SH-SY5Y (cell line): ENCODE data around the gene BAG3.

ENCODE experiments used
- GATA2 ChIP-seq: IDR thresholded peaks from 2 replicates; pipeline ENCODE4 v1.6.1; 2011; ENCODE audit warnings: mild to moderate bottlenecking, low read depth, low read length
- GATA3 ChIP-seq: IDR thresholded peaks from 2 replicates; pipeline ENCODE4 v1.6.1; 2011; ENCODE audit warnings: low read depth, mild to moderate bottlenecking, low read length, moderate library complexity

BAG3 gene

DNA sequence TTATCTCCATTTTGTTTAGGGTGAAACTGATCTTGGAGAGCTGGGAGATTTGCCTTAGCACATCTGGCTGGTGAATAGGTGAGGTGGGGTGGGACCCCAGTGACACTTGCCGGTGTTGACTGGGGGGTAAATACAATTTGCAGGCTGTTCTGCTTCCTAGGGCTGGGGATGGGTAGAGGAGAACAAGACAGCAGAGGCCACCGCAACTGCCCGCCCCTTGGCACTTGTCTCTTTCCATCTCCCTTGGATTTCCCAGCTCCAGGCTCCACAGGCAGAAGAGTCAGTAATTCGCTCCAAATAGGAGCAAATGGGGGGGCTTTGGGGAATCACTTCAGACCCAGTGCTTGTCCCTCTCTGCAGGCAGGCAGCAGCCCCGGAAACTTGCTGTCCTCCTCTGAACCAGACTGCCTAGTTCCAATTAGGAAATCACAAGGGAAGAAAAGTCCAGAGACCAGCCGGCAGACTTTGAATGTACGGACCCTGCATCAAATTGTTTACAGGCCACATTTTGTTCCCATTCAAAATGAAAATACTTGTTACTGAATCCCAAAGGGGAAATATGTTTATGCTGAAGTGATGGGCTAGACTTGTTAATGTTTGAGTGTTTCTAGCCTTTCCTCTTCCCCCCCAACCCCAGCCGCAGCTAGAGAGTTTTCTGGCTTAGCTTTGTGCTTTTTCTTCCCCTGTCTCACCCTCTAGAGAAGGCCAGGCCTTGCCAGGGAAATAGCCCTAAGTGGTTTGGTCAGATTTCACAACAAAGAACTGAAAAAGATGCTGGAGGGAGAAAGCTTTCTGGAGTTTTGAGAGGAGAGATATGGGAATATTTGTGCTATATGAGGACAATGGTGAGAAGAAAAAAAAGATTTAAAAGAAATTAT, 64.7 kb downstream of the BAG3 start:
- no peak for TF ChIP-seq GATA2

DNA sequence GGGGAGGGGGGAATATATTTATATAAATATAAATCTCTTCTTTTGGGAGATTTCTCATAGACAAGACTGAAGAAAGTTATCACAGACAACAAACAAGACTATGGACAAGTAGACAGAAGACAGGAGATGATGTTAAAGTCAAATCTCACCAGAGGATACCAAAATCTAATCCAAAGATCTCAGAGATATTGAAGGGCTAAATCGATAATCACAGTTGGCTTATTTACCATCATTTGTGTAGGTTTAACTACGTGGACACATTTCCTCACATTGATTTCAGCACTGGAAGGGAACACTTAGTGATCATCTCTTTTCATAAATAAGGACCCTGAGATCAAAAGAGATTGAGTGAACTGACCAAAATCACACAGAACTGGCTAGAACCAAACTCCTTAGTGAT, 72.0 kb downstream of the BAG3 start:
- TF ChIP-seq GATA3 (no peak), GATA2 (no peak)

DNA sequence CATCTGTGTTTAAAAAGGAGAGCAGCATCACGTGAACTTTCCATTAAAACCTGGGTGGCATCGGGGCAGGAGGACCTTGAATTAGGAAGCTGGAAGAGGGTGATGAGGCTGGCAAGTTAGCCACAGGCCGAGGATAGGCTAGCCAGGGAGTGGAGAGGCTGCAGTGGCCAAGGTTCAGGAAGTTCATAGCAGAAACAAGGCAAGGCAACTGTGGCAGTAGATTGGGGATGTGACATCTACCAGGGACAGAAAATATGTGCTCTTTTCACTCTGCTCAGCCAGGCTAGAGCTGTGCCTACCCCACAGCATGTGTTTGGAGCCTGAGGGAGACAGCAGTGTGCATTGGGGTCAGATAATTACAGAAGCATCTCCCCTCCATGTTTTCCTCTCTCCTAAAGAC, 72.4 kb downstream of the BAG3 start:
- TF ChIP-seq GATA3, result no peak
- no peak for TF ChIP-seq GATA2

DNA sequence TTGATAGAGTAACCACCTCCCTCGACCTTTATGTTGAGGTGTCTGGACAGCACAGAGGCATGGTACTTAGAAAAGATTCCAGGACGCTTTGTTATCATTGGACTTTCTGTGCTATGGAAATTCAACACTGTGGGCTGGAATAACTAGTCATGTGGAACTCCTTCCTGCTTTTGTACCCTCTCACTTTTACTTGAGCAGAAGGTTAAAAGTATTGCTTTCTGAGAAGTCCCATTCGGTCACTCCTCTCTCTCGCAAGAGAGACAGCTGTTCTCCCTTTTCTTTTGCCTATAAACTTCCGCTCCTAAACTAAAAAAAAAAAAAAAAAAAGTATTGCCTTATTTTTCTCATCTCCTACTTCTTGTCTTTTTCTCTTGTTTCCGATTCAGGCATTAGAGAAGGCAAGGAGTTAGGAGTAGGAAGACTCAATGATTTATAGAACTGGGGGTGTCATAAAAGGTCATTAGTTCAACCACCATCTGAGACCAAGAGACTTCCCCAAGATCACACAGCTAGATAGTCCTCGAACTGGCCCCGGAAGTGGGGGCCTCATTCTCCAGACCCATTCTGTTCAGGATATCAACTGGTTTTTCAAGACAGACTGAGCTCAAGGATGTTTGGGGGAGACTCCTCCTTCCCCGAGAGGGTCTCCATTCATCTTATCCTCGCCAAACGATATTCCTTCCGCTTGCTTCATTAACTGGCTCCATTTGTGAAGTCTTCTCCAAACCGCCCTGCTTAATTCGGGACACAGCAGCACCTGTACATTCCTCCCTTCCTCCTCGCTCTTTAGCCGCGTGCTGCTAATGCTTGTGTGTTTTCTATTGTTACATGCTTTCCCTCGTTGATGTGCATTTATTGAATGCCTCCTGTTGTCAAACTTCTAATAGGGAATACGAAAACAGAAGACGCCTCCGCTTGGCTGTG, 73.7 kb downstream of the BAG3 start:
- TF ChIP-seq GATA2 (no peak), GATA3 (no peak)

DNA sequence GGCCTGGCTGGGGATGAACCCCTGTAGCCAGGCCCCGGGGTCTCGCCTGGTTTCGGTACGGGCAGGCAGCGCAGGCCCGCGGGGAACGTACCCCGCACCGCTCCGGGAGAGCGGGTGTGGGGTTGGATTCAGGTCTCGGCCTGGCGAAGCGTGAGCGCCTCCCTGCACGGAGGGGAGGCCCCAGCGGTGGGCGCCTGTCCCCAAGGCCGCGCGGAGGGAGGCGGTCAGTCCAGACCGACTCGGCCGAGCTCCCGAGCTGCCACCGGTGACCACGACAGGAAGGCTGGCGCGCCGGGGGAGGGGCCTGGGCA, 74.3 kb downstream of the BAG3 start:
- TF ChIP-seq GATA3, result no peak
- no peak for TF ChIP-seq GATA2

DNA sequence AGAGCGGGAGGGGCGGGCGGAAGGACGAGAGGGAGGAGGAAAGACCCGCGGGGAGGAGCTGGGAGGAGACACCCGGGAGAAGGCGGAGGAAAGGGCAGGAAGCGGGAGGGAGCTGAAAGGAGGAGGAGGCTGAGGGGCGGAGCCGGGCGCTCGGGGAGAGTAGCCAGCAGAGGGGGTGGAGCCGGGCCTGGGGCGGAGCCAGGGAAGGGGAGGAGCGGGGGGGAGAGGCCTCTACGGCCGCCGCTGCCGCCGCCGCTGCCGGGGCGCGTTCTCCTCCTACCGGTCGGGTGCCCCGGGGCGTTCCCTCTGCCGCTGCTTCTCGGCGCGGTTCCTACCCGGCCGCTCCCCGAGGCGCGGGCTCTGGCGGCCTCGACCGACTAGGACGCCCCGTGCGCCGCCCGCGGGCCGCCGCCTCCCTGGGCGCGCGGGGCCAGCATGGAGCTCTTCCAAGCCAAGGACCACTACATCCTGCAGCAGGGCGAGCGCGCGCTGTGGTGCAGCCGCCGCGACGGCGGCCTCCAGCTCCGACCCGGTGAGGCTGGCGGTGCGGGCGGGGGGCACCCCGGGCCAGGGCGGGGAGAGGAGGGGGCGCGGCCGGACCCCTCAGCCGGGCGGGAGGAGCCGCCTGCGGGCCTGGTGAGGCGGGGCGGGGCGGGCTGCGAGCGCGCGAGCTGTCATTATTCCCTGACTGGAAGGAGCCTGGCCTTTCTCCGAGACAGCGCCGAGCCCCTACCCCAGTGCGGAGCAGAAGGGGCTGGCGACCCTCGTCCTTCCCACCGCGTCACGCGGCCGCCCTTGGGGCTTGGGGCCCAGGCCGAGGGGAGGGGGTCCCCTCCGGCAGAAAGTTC, 74.9 kb downstream of the BAG3 start, which contains the start of gene INPP5F:
Gene INPP5F (plus strand): TSS at position 223 of the 848 bp plus-strand sequence. CDS start 213 bp downstream, at position 436.
- TF ChIP-seq GATA3 (no peak), GATA2 (no peak)

DNA sequence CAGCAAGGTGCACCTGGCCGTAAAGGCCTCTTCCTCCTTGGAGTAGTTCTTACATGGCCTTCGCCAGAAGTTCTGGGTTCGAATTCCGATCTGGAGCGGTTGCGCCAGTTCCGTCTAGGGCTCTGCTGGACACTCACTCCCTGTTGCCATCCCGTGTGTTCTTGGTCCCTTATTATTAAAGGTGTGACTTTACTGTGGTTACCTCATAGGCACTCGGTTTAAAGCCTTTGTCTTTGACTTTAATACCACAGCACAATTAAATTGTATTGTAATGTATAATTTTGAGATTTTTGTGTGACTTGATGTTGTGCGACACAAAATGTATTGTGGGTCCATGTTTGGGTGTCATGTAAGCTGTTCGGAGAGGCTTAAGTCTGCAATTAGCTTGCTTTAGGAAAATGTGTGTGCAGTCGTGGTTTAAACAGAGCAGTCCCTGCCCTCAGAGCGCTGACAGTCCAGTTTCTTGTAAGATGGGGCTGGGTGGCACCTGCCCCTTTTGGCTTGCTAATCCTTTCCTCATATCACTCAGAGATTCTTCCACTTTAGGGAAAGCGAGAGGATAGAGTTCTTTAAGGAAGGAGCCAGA, 75.6 kb downstream of the BAG3 start:
- no peak for TF ChIP-seq GATA2
- TF ChIP-seq GATA3, result no peak
